NOMO-1 (cell line): Measurements from ENCODE around the gene MAGI1.
"Not testable (repeated sequence)": the region's sequence is repeated elsewhere in the genome, so short reads cannot be mapped to it uniquely, and the experiment has no call there.

Experiments
- DNase-seq, 2 experiments: peaks; one replicate each; lab custom pipeline; 2025; ENCODE audit not compliant: unreplicated experiment in 2 of 2; lab: John Stamatoyannopoulos, UW

The MAGI1 gene

GRCh38 chr3:65886391-65886790 lies 152.3 kb downstream of the MAGI1 start:
- DNase-seq: no peak

- DNase-seq: no peak
Observed at GRCh38 chr3:65884071-65884470, 154.6 kb downstream of the MAGI1 start.

- DNase-seq: no peak
Observed at GRCh38 chr3:65883613-65884012, 155.1 kb downstream of the MAGI1 start.

GRCh38 chr3:65880350-65880749 lies 158.4 kb downstream of the MAGI1 start:
- DNase-seq: no peak

GRCh38 chr3:65879372-65879771 lies 159.3 kb downstream of the MAGI1 start:
- DNase-seq: no peak

- no peak for DNase-seq
Observed at GRCh38 chr3:65878831-65879230, 159.9 kb downstream of the MAGI1 start.

GRCh38 chr3:65877160-65877559 lies 161.6 kb downstream of the MAGI1 start:
- DNase-seq: no peak

- no peak for DNase-seq
Observed at GRCh38 chr3:65876028-65876420, 162.7 kb downstream of the MAGI1 start.

GRCh38 chr3:65875393-65876027 lies 163.2 kb downstream of the MAGI1 start:
- no peak for DNase-seq

- DNase-seq: no peak
Observed at GRCh38 chr3:65873869-65874268, 164.8 kb downstream of the MAGI1 start.

- no peak for DNase-seq
Observed at GRCh38 chr3:65873028-65873427, 165.7 kb downstream of the MAGI1 start.

- DNase-seq: no peak
Observed at GRCh38 chr3:65871305-65872141, 167.2 kb downstream of the MAGI1 start.

- DNase-seq: no peak
Observed at GRCh38 chr3:65869798-65870197, 168.9 kb downstream of the MAGI1 start.

- DNase-seq: no peak
Observed at GRCh38 chr3:65867463-65868210, 171.1 kb downstream of the MAGI1 start.

- no peak for DNase-seq
Observed at GRCh38 chr3:65864357-65864904, 174.3 kb downstream of the MAGI1 start.

GRCh38 chr3:65861718-65862117 lies 177.0 kb downstream of the MAGI1 start:
- no peak for DNase-seq

- not testable (repeated sequence) for DNase-seq
Observed at GRCh38 chr3:65859612-65860011, 179.1 kb downstream of the MAGI1 start.

- no peak for DNase-seq
Observed at GRCh38 chr3:65858749-65859148, 180.0 kb downstream of the MAGI1 start.

GRCh38 chr3:65857327-65857726 lies 181.4 kb downstream of the MAGI1 start:
- DNase-seq: no peak

- DNase-seq: no peak
Observed at GRCh38 chr3:65856907-65857306, 181.8 kb downstream of the MAGI1 start.

GRCh38 chr3:65855370-65856100 lies 183.2 kb downstream of the MAGI1 start:
- no peak for DNase-seq
